ENCODE measurements around the gene MTMR2.

The MTMR2 gene

DNA sequence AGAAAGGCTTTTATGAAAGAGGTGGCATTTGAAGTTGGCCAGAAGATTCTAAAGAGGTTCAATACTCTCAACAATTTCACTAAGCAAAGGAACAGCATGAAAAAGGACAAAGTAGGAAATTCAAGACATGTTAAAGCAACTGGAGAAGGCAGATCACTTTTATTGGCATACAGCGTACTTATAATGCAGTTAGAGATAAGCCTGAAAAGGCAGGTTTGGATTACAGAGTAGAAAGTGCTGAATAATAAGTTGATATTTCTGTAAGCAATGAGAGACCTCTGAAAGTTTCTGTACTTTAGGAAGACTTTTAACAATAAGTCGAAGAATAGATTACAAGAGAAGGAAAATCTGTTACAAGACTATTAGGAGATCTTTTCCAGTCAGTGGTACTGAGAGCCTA, 25.1 kb downstream of the MTMR2 start:
- H3K9ac ChIP-seq (ENCODE audit: low read length): no peak overlapping the region
- H3K4me3 ChIP-seq (ENCODE audit: low read depth in 1 of 2, low read length in 2 of 2): no peak overlapping the region
- no peaks in the 10 kb centered on the region for H3K27me3 ChIP-seq (ENCODE audit: control insufficient read depth in 1 of 2, insufficient read depth in 2 of 2, low read length in 2 of 2)
- peaks cover 7% of the 10 kb centered on the region for H3K4me1 ChIP-seq (ENCODE audit: insufficient read depth, low read length)
- H3K9me3 ChIP-seq (ENCODE audit: low read length): no peaks in the 10 kb centered on the region
- no peak overlapping the region for H3K27ac ChIP-seq (ENCODE audit: low read depth, low read length)
- no peaks in the 10 kb centered on the region for H3K36me3 ChIP-seq (ENCODE audit: insufficient read depth, low read length)

DNA sequence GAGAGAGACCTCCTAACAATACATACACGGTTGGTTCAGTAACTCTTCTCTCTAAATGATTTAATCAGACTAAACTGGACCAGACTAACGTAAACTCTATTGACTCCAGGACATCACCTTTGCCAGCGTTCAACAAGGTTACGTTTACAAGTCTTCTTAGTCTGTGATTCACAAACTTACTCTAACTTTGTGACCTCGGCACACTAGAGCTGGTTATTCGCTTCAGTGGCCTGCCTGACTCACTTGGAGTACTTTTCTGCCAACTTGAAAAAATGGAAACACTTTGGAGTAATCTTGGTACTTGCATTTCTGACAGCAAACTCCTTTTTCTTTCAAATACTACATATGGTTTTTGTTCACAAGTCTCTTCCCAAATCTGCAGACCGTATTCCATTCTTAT, 26.2 kb downstream of the MTMR2 start:
- H3K27ac ChIP-seq (ENCODE audit: low read depth, low read length): no peak overlapping the region
- H3K36me3 ChIP-seq (ENCODE audit: insufficient read depth, low read length): no peaks in the 10 kb centered on the region
- H3K27me3 ChIP-seq (ENCODE audit: control insufficient read depth in 1 of 2, insufficient read depth in 2 of 2, low read length in 2 of 2): no peaks in the 10 kb centered on the region
- no peaks in the 10 kb centered on the region for H3K9me3 ChIP-seq (ENCODE audit: low read length)
- no peak overlapping the region for H3K9ac ChIP-seq (ENCODE audit: low read length)
- peaks cover 14% of the 10 kb centered on the region for H3K4me1 ChIP-seq (ENCODE audit: insufficient read depth, low read length)
- no peak overlapping the region for H3K4me3 ChIP-seq (ENCODE audit: low read depth in 1 of 2, low read length in 2 of 2)

DNA sequence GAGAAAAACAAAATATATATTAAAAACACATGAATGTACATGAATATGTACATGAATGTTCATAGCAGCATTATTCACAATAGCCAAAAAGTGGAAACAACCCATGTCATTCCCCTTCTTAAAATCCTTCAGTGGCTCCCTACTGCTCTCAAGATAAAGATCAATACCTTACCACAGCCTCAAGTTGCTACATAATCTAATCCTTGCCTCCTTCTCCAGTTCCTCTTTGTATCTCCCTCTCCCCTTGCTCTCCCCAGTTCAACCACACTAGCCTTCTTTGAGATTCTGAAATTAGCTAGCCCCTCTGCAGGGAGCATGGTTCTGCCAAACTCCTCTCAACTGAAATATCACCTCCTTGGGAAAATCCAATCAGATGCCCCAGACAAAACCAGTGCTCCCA, 28.1 kb downstream of the MTMR2 start:
- Histone ChIP-seq H3K4me3 (ENCODE audit: low read depth in 1 of 2, low read length in 2 of 2) (no peak overlapping the region), H3K9ac (ENCODE audit: low read length) (no peak overlapping the region), H3K4me1 (ENCODE audit: insufficient read depth, low read length) (peaks cover 25% of the 10 kb centered on the region), H3K27ac (ENCODE audit: low read depth, low read length) (no peak overlapping the region), H3K9me3 (ENCODE audit: low read length) (no peaks in the 10 kb centered on the region), H3K36me3 (ENCODE audit: insufficient read depth, low read length) (no peaks in the 10 kb centered on the region), H3K27me3 (ENCODE audit: control insufficient read depth in 1 of 2, insufficient read depth in 2 of 2, low read length in 2 of 2) (no peaks in the 10 kb centered on the region)

DNA sequence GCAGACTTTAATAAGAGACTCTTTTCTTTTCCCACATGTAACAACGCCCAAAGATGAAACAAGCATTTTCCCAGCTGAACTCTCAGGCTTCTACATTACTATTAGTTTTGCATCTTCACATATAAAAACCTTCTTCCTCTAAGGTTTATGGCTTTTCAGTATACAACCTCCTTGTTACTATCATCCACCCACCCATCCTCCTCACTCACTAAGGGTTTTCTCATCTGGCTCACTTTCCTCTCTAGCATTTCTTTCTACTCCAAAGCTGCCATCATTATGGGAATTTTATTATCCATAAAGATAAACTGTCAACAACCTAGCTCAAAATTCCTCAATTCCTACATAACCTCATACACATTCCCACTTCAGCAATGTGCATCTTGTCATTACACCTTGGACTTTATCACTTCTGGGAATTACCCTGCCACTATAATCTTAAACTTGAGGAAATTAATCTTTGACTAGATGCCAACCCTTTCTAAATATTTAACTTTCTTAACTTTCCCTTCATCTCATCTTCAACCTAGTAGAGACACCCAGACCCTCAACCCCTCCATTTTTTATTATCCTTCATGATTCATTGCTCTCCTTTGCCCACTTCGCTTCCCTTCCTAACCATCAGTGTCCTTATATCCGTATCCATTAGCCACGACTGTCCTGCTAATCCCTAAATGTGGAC, 30.9 kb downstream of the MTMR2 start:
- Histone ChIP-seq H3K9me3 (ENCODE audit: low read length) (no peaks in the 10 kb centered on the region), H3K9ac (ENCODE audit: low read length) (no peak overlapping the region), H3K4me1 (ENCODE audit: insufficient read depth, low read length) (peaks cover 25% of the 10 kb centered on the region), H3K4me3 (ENCODE audit: low read depth in 1 of 2, low read length in 2 of 2) (no peak overlapping the region), H3K36me3 (ENCODE audit: insufficient read depth, low read length) (no peaks in the 10 kb centered on the region), H3K27me3 (ENCODE audit: control insufficient read depth in 1 of 2, insufficient read depth in 2 of 2, low read length in 2 of 2) (no peaks in the 10 kb centered on the region), H3K27ac (ENCODE audit: low read depth, low read length) (no peak overlapping the region)

DNA sequence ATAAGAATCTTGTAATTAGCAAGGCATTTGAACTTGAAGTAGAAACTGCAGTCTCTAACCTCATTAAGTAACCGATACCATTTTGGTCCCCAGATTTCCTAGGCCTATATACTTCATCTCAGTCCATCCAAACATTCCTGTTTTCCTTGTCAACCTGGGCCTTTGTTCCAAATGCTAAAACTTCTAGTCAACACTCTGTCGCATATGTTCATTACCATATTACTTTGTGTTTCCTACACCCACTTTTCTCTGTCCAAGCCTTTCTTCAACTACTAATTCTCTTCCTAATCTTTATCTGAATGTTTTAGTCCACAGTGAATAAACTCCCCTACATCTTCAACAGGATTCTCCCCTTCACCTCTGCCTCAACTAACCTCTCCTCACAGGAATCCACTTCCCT, 31.4 kb downstream of the MTMR2 start:
- Histone ChIP-seq H3K27ac (ENCODE audit: low read depth, low read length) (no peak overlapping the region), H3K27me3 (ENCODE audit: control insufficient read depth in 1 of 2, insufficient read depth in 2 of 2, low read length in 2 of 2) (no peaks in the 10 kb centered on the region), H3K36me3 (ENCODE audit: insufficient read depth, low read length) (no peaks in the 10 kb centered on the region), H3K4me3 (ENCODE audit: low read depth in 1 of 2, low read length in 2 of 2) (no peak overlapping the region), H3K4me1 (ENCODE audit: insufficient read depth, low read length) (peaks cover 25% of the 10 kb centered on the region), H3K9ac (ENCODE audit: low read length) (no peak overlapping the region), H3K9me3 (ENCODE audit: low read length) (no peaks in the 10 kb centered on the region)

DNA sequence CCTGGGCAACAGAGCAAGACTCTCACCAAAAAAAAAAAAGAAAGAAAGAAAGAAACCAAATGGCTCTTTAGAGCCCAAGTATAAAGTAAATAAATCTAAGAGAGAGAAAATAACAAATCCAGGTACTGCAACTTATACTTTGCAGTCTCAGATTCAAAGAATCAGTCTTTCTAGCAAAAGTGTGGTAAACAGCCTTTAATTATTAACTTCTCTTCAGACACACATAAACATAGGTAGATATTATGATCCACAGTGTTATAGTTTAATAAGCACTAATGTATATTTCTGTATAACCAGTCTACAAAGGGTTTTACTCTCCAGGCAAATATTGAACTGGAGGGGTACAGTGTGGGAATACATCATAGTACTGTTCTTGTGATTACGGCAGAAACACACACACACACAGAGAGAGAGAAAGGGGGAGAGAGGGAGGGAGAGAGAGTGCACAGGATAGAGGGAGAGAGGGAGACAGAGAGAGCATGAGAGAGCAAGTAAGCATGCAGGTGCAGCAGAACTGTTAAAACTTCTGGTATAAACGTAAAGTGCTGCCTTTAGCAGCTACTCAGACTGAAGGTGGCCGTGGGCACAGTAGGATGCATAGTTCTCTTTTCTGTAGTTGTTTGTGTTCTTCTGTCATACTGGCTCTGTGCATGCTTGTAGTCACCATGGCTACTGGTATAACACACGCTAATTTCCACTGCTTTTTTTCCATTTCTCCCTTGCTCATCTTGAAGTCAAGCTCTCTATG, 32.3 kb downstream of the MTMR2 start:
- Histone ChIP-seq H3K4me1 (ENCODE audit: insufficient read depth, low read length) (peaks cover 25% of the 10 kb centered on the region), H3K4me3 (ENCODE audit: low read depth in 1 of 2, low read length in 2 of 2) (no peak overlapping the region), H3K9ac (ENCODE audit: low read length) (no peak overlapping the region), H3K9me3 (ENCODE audit: low read length) (no peaks in the 10 kb centered on the region), H3K27me3 (ENCODE audit: control insufficient read depth in 1 of 2, insufficient read depth in 2 of 2, low read length in 2 of 2) (no peaks in the 10 kb centered on the region), H3K36me3 (ENCODE audit: insufficient read depth, low read length) (peaks cover 7% of the 10 kb centered on the region), H3K27ac (ENCODE audit: low read depth, low read length) (no peak overlapping the region)

DNA sequence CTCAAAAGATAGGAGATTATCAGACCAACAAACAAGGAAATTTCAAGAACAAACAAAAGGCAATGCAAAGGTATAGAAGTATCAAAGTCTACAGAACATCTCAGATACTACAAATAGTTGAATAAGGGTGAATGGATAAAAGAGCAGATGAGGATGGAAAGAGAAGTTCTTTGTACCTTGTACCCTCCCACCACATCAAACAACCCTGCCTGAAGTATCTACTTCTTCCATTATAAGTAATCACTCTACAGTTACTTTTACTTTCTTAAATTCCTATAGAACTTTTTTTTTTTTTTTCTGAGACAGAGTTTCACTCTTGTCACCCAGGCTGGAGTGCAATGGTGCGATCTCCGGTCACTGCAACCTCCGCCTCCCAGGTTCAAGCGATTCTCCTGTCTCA, 35.1 kb downstream of the MTMR2 start:
- no peaks in the 10 kb centered on the region for H3K9me3 ChIP-seq (ENCODE audit: low read length)
- no peaks in the 10 kb centered on the region for H3K27me3 ChIP-seq (ENCODE audit: control insufficient read depth in 1 of 2, insufficient read depth in 2 of 2, low read length in 2 of 2)
- no peak overlapping the region for H3K27ac ChIP-seq (ENCODE audit: low read depth, low read length)
- H3K36me3 ChIP-seq (ENCODE audit: insufficient read depth, low read length): peaks cover 10% of the 10 kb centered on the region
- peaks cover 19% of the 10 kb centered on the region for H3K4me1 ChIP-seq (ENCODE audit: insufficient read depth, low read length)
- no peak overlapping the region for H3K4me3 ChIP-seq (ENCODE audit: low read depth in 1 of 2, low read length in 2 of 2)
- H3K9ac ChIP-seq (ENCODE audit: low read length): no peak overlapping the region

DNA sequence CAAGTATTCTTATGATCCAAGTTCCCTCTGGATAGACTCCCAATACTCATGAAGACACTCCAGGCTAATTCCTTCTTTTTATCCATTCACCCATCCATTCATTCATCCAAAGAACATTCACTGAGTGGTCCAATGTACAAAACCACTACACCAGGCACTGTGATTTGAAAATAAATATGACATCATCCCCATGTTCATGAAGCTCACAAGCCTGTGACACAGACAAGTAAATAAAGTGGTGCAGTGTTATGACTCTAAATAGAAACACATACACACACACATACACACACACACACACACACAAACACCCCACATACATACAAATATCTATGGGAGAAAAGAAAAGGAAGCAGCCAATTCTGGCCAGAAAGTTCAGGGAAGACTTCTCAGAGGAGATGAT, 35.5 kb downstream of the MTMR2 start:
- Histone ChIP-seq H3K27me3 (ENCODE audit: control insufficient read depth in 1 of 2, insufficient read depth in 2 of 2, low read length in 2 of 2) (no peaks in the 10 kb centered on the region), H3K27ac (ENCODE audit: low read depth, low read length) (no peak overlapping the region), H3K9ac (ENCODE audit: low read length) (no peak overlapping the region), H3K4me1 (ENCODE audit: insufficient read depth, low read length) (peaks cover 15% of the 10 kb centered on the region), H3K9me3 (ENCODE audit: low read length) (no peaks in the 10 kb centered on the region), H3K36me3 (ENCODE audit: insufficient read depth, low read length) (peaks cover 10% of the 10 kb centered on the region), H3K4me3 (ENCODE audit: low read depth in 1 of 2, low read length in 2 of 2) (no peak overlapping the region)

DNA sequence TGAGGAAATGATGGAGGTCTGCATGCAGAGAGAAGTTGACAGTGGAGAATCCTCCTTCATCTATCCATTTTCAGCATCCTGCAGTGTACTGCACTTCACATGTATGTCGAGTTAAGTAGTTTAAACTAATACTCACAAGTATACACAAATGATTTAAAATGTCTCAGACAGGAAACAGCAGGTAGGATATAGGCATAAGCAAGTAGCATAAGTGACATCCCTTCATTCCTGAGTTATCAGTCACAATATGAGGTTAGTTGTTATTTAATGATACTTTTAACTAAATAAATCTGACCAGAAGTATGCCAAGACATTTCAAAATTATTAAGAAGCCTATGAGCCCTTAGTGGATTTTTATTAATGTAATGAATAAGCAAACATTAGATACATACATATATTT, 37.4 kb downstream of the MTMR2 start:
- H3K9me3 ChIP-seq (ENCODE audit: low read length): no peaks in the 10 kb centered on the region
- no peak overlapping the region for H3K4me3 ChIP-seq (ENCODE audit: low read depth in 1 of 2, low read length in 2 of 2)
- no peaks in the 10 kb centered on the region for H3K27me3 ChIP-seq (ENCODE audit: control insufficient read depth in 1 of 2, insufficient read depth in 2 of 2, low read length in 2 of 2)
- H3K27ac ChIP-seq (ENCODE audit: low read depth, low read length): no peak overlapping the region
- no peak overlapping the region for H3K9ac ChIP-seq (ENCODE audit: low read length)
- peaks cover 1% of the 10 kb centered on the region for H3K4me1 ChIP-seq (ENCODE audit: insufficient read depth, low read length)
- H3K36me3 ChIP-seq (ENCODE audit: insufficient read depth, low read length): peaks cover 10% of the 10 kb centered on the region

DNA sequence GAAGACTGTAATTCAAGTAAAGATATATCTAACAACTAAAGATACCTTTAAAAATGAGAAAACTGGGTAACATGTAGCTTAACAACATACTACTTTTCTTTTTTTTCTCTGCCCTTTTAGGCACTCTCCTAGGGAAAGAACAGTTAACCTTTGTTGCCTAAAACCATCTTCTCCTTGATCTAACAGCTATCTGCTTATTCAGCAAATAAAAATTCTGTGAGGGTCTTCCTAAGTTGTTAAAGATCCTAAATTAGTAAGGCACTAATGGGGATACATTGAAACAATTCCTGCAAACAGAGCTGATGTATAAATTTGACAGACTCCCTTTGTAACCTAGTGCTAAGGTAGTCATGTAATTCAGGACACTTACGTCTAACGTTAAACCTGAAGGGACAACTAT, 39.1 kb downstream of the MTMR2 start:
- H3K27ac ChIP-seq (ENCODE audit: low read depth, low read length): no peak overlapping the region
- H3K27me3 ChIP-seq (ENCODE audit: control insufficient read depth in 1 of 2, insufficient read depth in 2 of 2, low read length in 2 of 2): no peaks in the 10 kb centered on the region
- H3K4me1 ChIP-seq (ENCODE audit: insufficient read depth, low read length): no peaks in the 10 kb centered on the region
- peaks cover 10% of the 10 kb centered on the region for H3K36me3 ChIP-seq (ENCODE audit: insufficient read depth, low read length)
- H3K9ac ChIP-seq (ENCODE audit: low read length): no peak overlapping the region
- H3K4me3 ChIP-seq (ENCODE audit: low read depth in 1 of 2, low read length in 2 of 2): no peak overlapping the region
- no peaks in the 10 kb centered on the region for H3K9me3 ChIP-seq (ENCODE audit: low read length)

DNA sequence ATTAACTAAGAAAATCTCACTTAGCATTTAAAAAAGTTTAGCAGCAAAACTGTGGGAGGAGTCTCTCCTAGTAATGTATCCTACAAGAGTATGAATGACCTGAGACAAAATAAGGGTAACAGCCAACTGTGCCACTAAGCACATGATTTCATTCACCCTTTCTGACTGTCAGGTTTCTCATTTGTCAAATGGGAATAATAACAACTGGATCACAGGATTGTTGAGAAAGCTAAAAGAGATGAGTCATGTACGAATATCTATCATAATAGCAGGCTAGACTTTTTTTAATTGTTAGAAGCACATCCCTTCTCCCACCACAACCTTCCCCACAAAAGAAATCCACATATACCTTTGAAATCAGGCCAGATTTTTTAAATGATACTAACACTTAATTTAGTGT, 39.5 kb downstream of the MTMR2 start:
- Histone ChIP-seq H3K4me3 (ENCODE audit: low read depth in 1 of 2, low read length in 2 of 2) (no peak overlapping the region), H3K27ac (ENCODE audit: low read depth, low read length) (no peak overlapping the region), H3K9me3 (ENCODE audit: low read length) (no peaks in the 10 kb centered on the region), H3K36me3 (ENCODE audit: insufficient read depth, low read length) (peaks cover 10% of the 10 kb centered on the region), H3K27me3 (ENCODE audit: control insufficient read depth in 1 of 2, insufficient read depth in 2 of 2, low read length in 2 of 2) (no peaks in the 10 kb centered on the region), H3K9ac (ENCODE audit: low read length) (no peak overlapping the region), H3K4me1 (ENCODE audit: insufficient read depth, low read length) (no peaks in the 10 kb centered on the region)

DNA sequence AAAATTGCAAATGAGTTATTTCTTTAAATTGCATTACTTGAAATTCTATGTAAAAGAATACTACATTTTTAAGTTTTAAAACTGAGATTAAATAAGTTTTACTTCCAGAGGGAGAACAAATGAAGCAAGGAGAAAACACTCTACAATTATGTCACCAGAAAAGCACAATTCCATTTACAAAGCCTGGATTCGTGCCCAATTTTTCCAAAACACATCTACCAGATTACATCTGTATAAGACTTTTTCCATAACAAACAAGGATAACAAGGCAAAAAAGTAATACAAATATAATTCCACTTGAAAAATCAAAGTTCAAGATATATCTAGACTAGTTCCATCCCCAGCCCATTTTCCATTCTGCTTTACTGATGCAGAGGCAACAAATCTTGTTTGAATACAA, 40.5 kb downstream of the MTMR2 start:
- Histone ChIP-seq H3K27ac (ENCODE audit: low read depth, low read length) (no peak overlapping the region), H3K9ac (ENCODE audit: low read length) (no peak overlapping the region), H3K4me1 (ENCODE audit: insufficient read depth, low read length) (no peaks in the 10 kb centered on the region), H3K36me3 (ENCODE audit: insufficient read depth, low read length) (peaks cover 10% of the 10 kb centered on the region), H3K4me3 (ENCODE audit: low read depth in 1 of 2, low read length in 2 of 2) (no peak overlapping the region), H3K27me3 (ENCODE audit: control insufficient read depth in 1 of 2, insufficient read depth in 2 of 2, low read length in 2 of 2) (no peaks in the 10 kb centered on the region), H3K9me3 (ENCODE audit: low read length) (no peaks in the 10 kb centered on the region)

Data from muscle layer of colon (tissue), 2 donors.